Fibroblast of pulmonary artery (primary cell): ENCODE results near the gene NUP210L.

Experiments
- DNase-seq: peaks from one replicate; pipeline ENCODE4 v3.0.0-alpha.2; 2010; ENCODE audit warnings: low read depth
- H3K4me3 ChIP-seq: replicated peaks from 2 replicates; pipeline ENCODE4 v1.5.1; 2011; ENCODE audit warnings: low read depth, mild to moderate bottlenecking, control low read depth, low read length, moderate library complexity
- CTCF ChIP-seq: IDR thresholded peaks from 2 replicates; pipeline ENCODE4 v1.5.1; 2011; ENCODE audit warnings: mild to moderate bottlenecking, control low read depth, low read length, inconsistent platforms; ENCODE audit errors: missing control alignments

Gene NUP210L

DNA sequence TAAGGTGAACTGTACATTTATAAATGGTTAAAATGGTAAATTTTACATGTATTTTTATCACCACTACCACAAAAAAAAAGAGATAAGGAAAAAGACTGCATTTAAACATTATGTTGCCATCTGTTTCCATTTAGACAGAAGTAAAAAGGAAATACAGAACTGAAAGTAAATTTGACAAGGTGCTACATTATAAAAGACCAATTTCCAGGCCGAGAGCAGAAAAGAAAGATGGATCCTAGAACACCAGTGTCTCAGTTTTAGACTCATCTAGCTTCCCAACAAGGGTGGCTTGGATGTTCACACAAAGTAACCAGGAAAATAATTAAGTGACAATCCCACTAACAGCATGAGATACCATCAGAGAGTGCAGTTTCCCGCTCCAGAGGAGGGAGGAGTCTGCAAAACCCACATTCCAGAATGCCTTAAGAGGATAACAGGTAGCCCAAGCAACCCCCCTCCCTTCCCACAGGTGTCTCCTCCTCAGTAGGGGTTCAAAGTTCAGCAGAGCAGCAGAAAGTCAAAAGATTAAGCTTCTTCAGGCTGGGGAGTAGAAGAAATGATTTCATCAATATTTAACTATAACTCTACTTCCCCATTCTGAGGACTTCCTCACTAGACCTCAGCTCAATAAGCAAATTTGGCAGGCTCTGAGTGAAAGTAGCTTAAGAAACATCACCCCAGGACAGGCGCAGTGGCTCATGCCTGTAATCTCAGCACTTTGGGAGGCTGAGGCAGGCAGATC lies 25.2 kb upstream of the NUP210L start:
- no peak for DNase-seq
- H3K4me3 ChIP-seq: peak overlapping the region; percentile 25
- no peak for TF ChIP-seq CTCF

- peak overlapping the region; percentile 4 for H3K4me3 ChIP-seq
- no peak for DNase-seq
- TF ChIP-seq CTCF: no peak
These were observed 24.3 kb upstream of the NUP210L start for GRCh38 chr1:154178911-154179811.

DNA sequence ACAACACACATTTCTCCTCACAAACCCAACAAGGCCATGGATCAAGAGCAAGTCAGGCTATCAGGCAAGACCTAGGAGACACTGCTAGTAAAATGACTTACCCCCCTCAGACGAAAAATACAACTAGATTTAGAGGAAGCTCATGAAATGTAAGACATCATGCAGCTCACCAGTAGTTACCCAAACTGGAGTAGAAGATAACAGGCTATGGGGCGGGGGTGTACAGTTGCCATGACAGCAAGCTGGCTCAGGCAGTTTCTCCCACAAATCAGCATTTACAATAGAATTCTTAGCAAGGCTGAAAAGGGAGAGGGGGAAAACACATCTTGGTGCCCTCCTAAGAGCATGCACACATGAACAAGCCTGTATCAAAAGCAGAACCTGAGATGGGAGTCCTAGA lies 23.1 kb upstream of the NUP210L start:
- H3K4me3 ChIP-seq: no peak overlapping the region
- no peak for DNase-seq

GRCh38 chr1:154176337-154176736 lies 21.5 kb upstream of the NUP210L start:
- peak; percentile 84 for DNase-seq
- H3K4me3 ChIP-seq: no peak overlapping the region
- TF ChIP-seq CTCF: no peak

More for the DNA sequence above, 23.1 kb upstream of the NUP210L start:
- no peak for TF ChIP-seq CTCF

DNA sequence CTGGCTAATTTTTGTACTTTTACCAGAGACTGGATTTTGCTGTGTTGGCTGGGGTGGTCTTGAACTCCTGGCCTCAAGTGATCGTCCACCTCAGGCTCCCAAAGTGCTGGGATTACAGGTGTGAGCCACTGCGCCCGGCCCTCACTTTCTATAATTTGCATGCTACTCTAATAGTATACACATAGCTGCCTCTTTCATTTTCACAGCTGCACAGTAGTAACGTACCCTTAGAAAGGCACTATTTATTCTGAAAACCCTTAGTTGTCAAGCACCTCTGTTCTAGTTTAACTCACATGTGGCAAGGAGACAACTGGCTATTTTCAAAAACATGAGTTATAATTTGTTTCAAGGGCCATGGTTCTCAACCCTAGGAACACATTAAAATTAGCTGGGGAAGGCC lies 19.8 kb upstream of the NUP210L start:
- DNase-seq: no peak
- no peak overlapping the region for H3K4me3 ChIP-seq
- TF ChIP-seq CTCF: no peak

DNA sequence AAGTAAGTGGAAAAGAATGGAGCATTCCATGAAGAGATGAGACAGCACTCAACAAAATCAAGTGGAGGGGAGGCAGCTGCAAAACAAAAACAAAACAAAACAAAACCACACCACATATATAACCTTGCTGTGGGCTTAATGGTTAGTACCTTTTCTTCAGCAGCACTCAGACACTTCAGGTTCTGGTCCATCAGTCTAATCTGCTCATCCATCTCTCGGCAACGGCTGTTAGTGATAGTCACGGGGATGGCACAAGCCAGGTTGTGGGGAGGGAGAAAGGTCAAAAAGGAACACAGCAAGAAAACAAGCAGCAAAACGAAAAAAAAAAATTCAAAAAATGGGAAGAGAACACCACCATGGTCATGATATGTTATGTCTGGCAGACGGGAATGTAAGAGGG lies 17.0 kb upstream of the NUP210L start:
- no peak for TF ChIP-seq CTCF
- no peak for DNase-seq

GRCh38 chr1:154171223-154171583 lies 16.3 kb upstream of the NUP210L start:
- no peak for TF ChIP-seq CTCF
- DNase-seq: no peak
- H3K4me3 ChIP-seq: no peak overlapping the region

More for the DNA sequence above, 17.0 kb upstream of the NUP210L start:
- H3K4me3 ChIP-seq: no peak overlapping the region
